Heart left ventricle (tissue), 16 donors: ENCODE measurements around the gene ZNF230. TPM values are rescaled to one million over a fixed set of nuclear protein-coding genes. Genes with fewer than 3 reads are reported as not detected.

Experiments
- ATAC-seq, 4 donors: fragments of 200-7000 bp; cut with Tn5 transposase; one replicate each; pipeline ENCODE4 v1.9.1; 2020 to 2022; ENCODE audit warnings: moderate library complexity in 4 of 4, mild to moderate bottlenecking in 3 of 4, moderate number of reproducible peaks in 1 of 4
- DNase-seq, 5 donors: peaks; one replicate each; pipeline ENCODE4 v3.0.0-alpha.2; 2020
- H3K27ac ChIP-seq, 12 donors: fragments of 200-600 bp; sonication (generic) in 4 of 12; one replicate each; pipeline versions ENCODE4 v1.5.0 to v1.8.0; 2016 to 2022; ENCODE audit warnings: mild to moderate bottlenecking in 2 of 12
- H3K27me3 ChIP-seq, 9 donors: fragments of 200-600 bp; sonication (generic) in 2 of 9; one replicate each; pipeline versions ENCODE4 v1.5.1 to v1.8.0; 2016 to 2022; ENCODE audit warnings: mild to moderate bottlenecking in 3 of 9
- H3K36me3 ChIP-seq, 9 donors: fragments of 200-600 bp; sonication (generic) in 2 of 9; one replicate each; pipeline versions ENCODE4 v1.5.0 to v1.8.0; 2018 to 2022; ENCODE audit warnings: mild to moderate bottlenecking in 2 of 9
- H3K4me1 ChIP-seq, 12 donors: fragments of 200-600 bp; sonication (generic) in 4 of 12; one replicate each; pipeline versions ENCODE4 v1.5.0 to v1.8.0; 2016 to 2022; ENCODE audit warnings: mild to moderate bottlenecking in 3 of 12
- H3K4me3 ChIP-seq, 12 donors: fragments of 200-600 bp; sonication (generic) in 4 of 12; one replicate each; pipeline versions ENCODE4 v1.5.0 to v1.8.0; 2017 to 2022; ENCODE audit warnings: mild to moderate bottlenecking in 9 of 12, moderate library complexity in 4 of 12
- H3K9me3 ChIP-seq, 12 donors: fragments of 200-600 bp; sonication (generic) in 4 of 12; one replicate each; pipeline versions ENCODE4 v1.5.0 to v1.8.0; 2016 to 2022; ENCODE audit warnings: mild to moderate bottlenecking in 1 of 12
- CTCF ChIP-seq, 12 donors: fragments of 200-600 bp; sonication (generic) in 4 of 12; IDR thresholded peaks; one replicate each; pipeline versions ENCODE4 v1.5.0 to v1.8.0; 2018 to 2022; ENCODE audit warnings: antibody characterized with exemption in 12 of 12, mild to moderate bottlenecking in 5 of 12
- POLR2A ChIP-seq, 2 donors: fragments of 450-650 bp; IDR thresholded peaks; one replicate each; pipeline ENCODE4 v1.6.1; 2017; ENCODE audit warnings: antibody characterized with exemption in 2 of 2, mild to moderate bottlenecking in 2 of 2, moderate library complexity in 2 of 2
- WGBS, 4 donors: extraction: QIAGEN DNeasy Blood & Tissue Kit in 2 of 4; methylation state at CpG; one replicate each; pipeline versions ENCODE4 v1.1.5 to v1.1.7; 2013 to 2018; 5-methylcytosine and 5-hydroxymethylcytosine counted together
- intact Hi-C, 10 donors: fragments of 100-400 bp; cut with DNase I; formaldehyde crosslinking; loops; one replicate each; pipeline versions ENCODE4 v1.11.1 to v1.14.2; 2022
- polyA plus RNA-seq, 2 donors: library from polyadenylated mRNA; stranded (reverse); fragments of 200-250 nt; gene quantifications; one replicate each; pipeline ENCODE4 v1.2.3, GENCODE V29; 2013
- total RNA-seq, 9 donors: library from RNA; depleted of rRNA in 2 of 9; stranded (reverse); fragments of >200 nt in 2 of 9; fragmentation: NEBNext Ultra II Directional in 3 of 9; extraction: Animal tissue kit (Norgen Biotek cat#: 25700) in 3 of 9; gene quantifications; one replicate each; pipeline versions ENCODE4 v1.1.0 to v1.2.4, GENCODE V29; 2016 to 2023
- donor health status: ischemic (EF 13 %, LVEDD 7.1; RV severe dilation, severe dysfunction).
- donor health status: healthy with polysubstance abuse.
- donor health status: DM: no; HTN: yes; CAD: no.
- donor health status: DM: no; HTN: no; CAD: no.
- donor health status: ischemic (EF 25% LVEDD 6.9; RV normal size, moderate dysfunction).
- donor health status: ischemic (EF 25% LVEDD 5.7; RV mildly dilated, moderate dysfunction).
- donor health status: healthy.
- donor health status: DM: yes; HTN: yes; CAD: no.
- donor health status: ischemic (EF 35%, LVEDD 5.7; RV mildly dilated, moderate dysfunction).
- donor health status: nonischemic (EF 11% LVEDD 7.7; RV severe dilation, severe dysfunction).
- donor health status: DM: yes; HTN: yes; CAD: no.
- donor health status: PGD.
- donor health status: ischemic (EF 29% LVEDD 5.4; RV normal size, mild dysfunction).
- donor health status: nonischemic (EF 23%, LVEDD 6.1; RV moderate dilation, normal function).

Gene ZNF230
- total and polyA plus RNA-seq, 11 donors: 1.7 to 4.3 (median 1.9) TPM

GRCh38 chr19:43983912-43984686, 18.7 kb upstream of the ZNF230 start, which contains the start of gene ZNF155:
ZNF155 (plus strand) TSS chr19:43984188; CDS start chr19:43988544, 4,356 bp downstream.
- 0 to 1% (median 0%) methylated on average over 30 to 40 of the region's 40 CpGs for WGBS, 4 donors
- Histone ChIP-seq H3K27me3 (no peaks in the 10 kb centered on the region), H3K9me3 (peaks cover 0 to 38% (median 14%) of the 10 kb centered on the region in 12 donors), H3K4me3 (peak within 1 kb of the TSS; percentile 51 to 89 (median 72)), H3K4me1 (peaks cover 0 to 15% (median 7%) of the 10 kb centered on the region in 12 donors), H3K27ac (peak within 1 kb of the TSS in 11 of 12 donors; percentile 63 to 91 (median 76)), H3K36me3 (peaks cover 0 to 18% (median 8%) of the 10 kb centered on the region in 9 donors)
- ATAC-seq (peak; percentile 99 to 100 (median 100)), DNase-seq (peak; percentile 92 to 97 (median 96))
- TF ChIP-seq CTCF (IDR thresholded peaks at IDR 0.05): no peak
- no peak for TF ChIP-seq POLR2A (IDR thresholded peaks at IDR 0.05)
- intact Hi-C loops: loop anchor here in 6 of 10 donors (1.0 to 10.0 kb wide), 7 partner anchors 18 to 181 kb away; partner anchors contain the start of genes ZNF230 (in 6 of the 6), ZNF221 (in 2 of the 6), ZNF45 (in 2 of the 6) and ZNF225 (in 1 of the 6)

GRCh38 chr19:43984687-43985000, 18.1 kb upstream of the ZNF230 start:
- intact Hi-C loops: loop anchor here in 6 of 10 donors (1.0 to 10.0 kb wide), 7 partner anchors 18 to 180 kb away; partner anchors contain the start of genes ZNF230 (in 6 of the 6), ZNF45 (in 2 of the 6), ZNF221 (in 1 of the 6) and ZNF225 (in 1 of the 6)
- DNase-seq (peak in 4 of 5 donors; percentile 20 to 42 (median 26)), ATAC-seq (peak; percentile 37 to 70 (median 50))
- no peak for TF ChIP-seq POLR2A (IDR thresholded peaks at IDR 0.05)
- no peak for TF ChIP-seq CTCF (IDR thresholded peaks at IDR 0.05)
- WGBS, 4 donors: 0 to 5% (median 1%) methylated on average over 11 to 14 of the region's 14 CpGs
- H3K9me3 ChIP-seq: peaks cover 0 to 33% (median 12%) of the 10 kb centered on the region in 12 donors
- H3K4me3 ChIP-seq: peak overlapping the region; percentile 51 to 89 (median 72)
- H3K36me3 ChIP-seq: peaks cover 0 to 23% (median 14%) of the 10 kb centered on the region in 9 donors
- peaks cover 0 to 15% (median 7%) of the 10 kb centered on the region in 12 donors for H3K4me1 ChIP-seq
- H3K27me3 ChIP-seq: no peaks in the 10 kb centered on the region
- peak overlapping the region in 11 of 12 donors; percentile 63 to 91 (median 76) for H3K27ac ChIP-seq

GRCh38 chr19:43997631-43998290, 5.0 kb upstream of the ZNF230 start:
- TF ChIP-seq CTCF (IDR thresholded peaks at IDR 0.05) (no peak), POLR2A (IDR thresholded peaks at IDR 0.05) (no peak)
- H3K4me1 ChIP-seq: peaks cover 0 to 6% (median 2%) of the 10 kb centered on the region in 12 donors
- peak in 1 of 4 donors; percentile 8 for ATAC-seq
- intact Hi-C loops: no loop called here
- peak in 3 of 5 donors; percentile 30 to 39 (median 30) for DNase-seq
- no peak overlapping the region for H3K4me3 ChIP-seq
- peaks cover 0 to 26% (median 0%) of the 10 kb centered on the region in 12 donors for H3K9me3 ChIP-seq
- H3K27me3 ChIP-seq: no peaks in the 10 kb centered on the region
- WGBS, 4 donors: 83 to 88% (median 86%) methylated on average over 10 of the region's 10 CpGs
- H3K36me3 ChIP-seq: peaks cover 0 to 52% (median 43%) of the 10 kb centered on the region in 9 donors
- H3K27ac ChIP-seq: no peak overlapping the region
